IMR-90 (cell line): ENCODE data around the gene C10orf120. TPM values are rescaled to one million over a fixed set of nuclear protein-coding genes. Genes with fewer than 3 reads are reported as not detected.

Source experiments
- ATAC-seq: fragments of 200-7000 bp; cut with Tn5 transposase; 2 replicates; pipeline ENCODE4 v1.9.1; 2020; ENCODE audit warnings: low read depth, mild to moderate bottlenecking, moderate library complexity
- BruUV-seq: library from RNA; stranded (reverse); fragments of 400-500 nt; replicated peaks from 2 replicates; lab custom pipeline; 2021; lab: Mats Ljungman, UMichigan
- CTCF ChIA-PET: fragments of 300-600 bp; formaldehyde crosslinking; extraction: SDS; loops from one replicate; lab custom pipeline; 2021; ENCODE audit warnings: antibody characterized with exemption; lab: Yijun Ruan, JAX
- POLR2A ChIA-PET: fragments of 300-600 bp; sonication (Branson Sonifier 250); formaldehyde crosslinking; loops from one replicate; lab custom pipeline; 2022; ENCODE audit warnings: antibody characterized with exemption; ENCODE audit not compliant: unreplicated experiment; lab: Charles Lee
- DNase-seq: peaks from one replicate; pipeline ENCODE4 v3.0.0; 2013
- H2AFZ ChIP-seq: replicated peaks from 2 replicates; pipeline ENCODE3; 2013; ENCODE audit warnings: low read length, mild to moderate bottlenecking; ENCODE audit not compliant: poor library complexity
- H2AK5ac ChIP-seq: 2 replicates; pipeline ENCODE4 v1.6.1; 2013; ENCODE audit warnings: low read depth, low read length, inconsistent platforms
- H2AK9ac ChIP-seq: replicated peaks from 2 replicates; pipeline ENCODE3; 2013; ENCODE audit warnings: mild to moderate bottlenecking, low read depth, low read length, moderate library complexity; ENCODE audit not compliant: poor library complexity
- H2BK120ac ChIP-seq: 2 replicates; pipeline ENCODE4 v1.6.1; 2013; ENCODE audit warnings: low read depth, low read length, inconsistent platforms
- H2BK15ac ChIP-seq: 3 replicates; pipeline ENCODE4 v1.6.1; 2013; ENCODE audit warnings: low read depth, low read length, inconsistent platforms
- H2BK20ac ChIP-seq: 2 replicates; pipeline ENCODE4 v1.6.1; 2013; ENCODE audit warnings: low read depth, mild to moderate bottlenecking, inconsistent platforms, low read length, moderate library complexity
- H2BK5ac ChIP-seq: 2 replicates; pipeline ENCODE4 v1.6.1; 2013; ENCODE audit warnings: mild to moderate bottlenecking, low read depth, low read length, inconsistent platforms; ENCODE audit not compliant: poor library complexity, severe bottlenecking
- H3K14ac ChIP-seq: replicated peaks from 2 replicates; pipeline ENCODE4 v1.6.1; 2013; ENCODE audit warnings: low read depth, low read length, inconsistent platforms
- H3K18ac ChIP-seq: 2 replicates; pipeline ENCODE4 v1.6.1; 2013; ENCODE audit warnings: low read depth, low read length, control low read depth
- H3K23ac ChIP-seq: 2 replicates; pipeline ENCODE4 v1.6.1; 2013; ENCODE audit warnings: low read depth, low read length, inconsistent platforms
- H3K27ac ChIP-seq: 2 replicates; pipeline ENCODE4 v1.5.1; 2013; ENCODE audit warnings: mild to moderate bottlenecking, control low read depth, low read length; ENCODE audit not compliant: insufficient read depth
- H3K27me3 ChIP-seq: 2 replicates; pipeline ENCODE4 v1.6.1; 2013; ENCODE audit warnings: low read length; ENCODE audit not compliant: control insufficient read depth, insufficient read depth
- H3K36me3 ChIP-seq: 2 replicates; pipeline ENCODE4 v1.6.1; 2013; ENCODE audit warnings: low read length, mixed read lengths; ENCODE audit not compliant: control insufficient read depth, insufficient read depth
- H3K4ac ChIP-seq: 2 replicates; pipeline ENCODE4 v1.6.1; 2013; ENCODE audit warnings: low read depth, low read length, inconsistent platforms
- H3K4me1 ChIP-seq: 2 replicates; pipeline ENCODE4 v1.6.1; 2013; ENCODE audit warnings: low read length, mixed read lengths; ENCODE audit not compliant: control insufficient read depth, insufficient read depth
- H3K4me2 ChIP-seq: 2 replicates; pipeline ENCODE4 v1.6.1; 2013; ENCODE audit warnings: low read depth, mild to moderate bottlenecking, control low read depth, low read length, moderate library complexity
- H3K4me3 ChIP-seq: 2 replicates; pipeline ENCODE4 v1.5.1; 2013; ENCODE audit warnings: low read depth, mild to moderate bottlenecking, control low read depth, low read length, moderate library complexity; ENCODE audit not compliant: insufficient read depth
- H3K56ac ChIP-seq: 2 replicates; pipeline ENCODE4 v1.6.1; 2013; ENCODE audit warnings: low read length, inconsistent platforms; ENCODE audit not compliant: insufficient read depth; ENCODE audit errors: extremely low read depth
- H3K79me1 ChIP-seq, 2 experiments: 2 replicates each; pipeline ENCODE4 v1.6.1; 2013; ENCODE audit warnings: low read length in 2 of 2, inconsistent platforms in 1 of 2, low read depth in 1 of 2
- H3K9ac ChIP-seq: 2 replicates; pipeline ENCODE4 v1.6.1; 2013; ENCODE audit warnings: low read depth, low read length, control low read depth
- H3K9me1 ChIP-seq: 2 replicates; pipeline ENCODE4 v1.6.1; 2013; ENCODE audit warnings: low read length, inconsistent platforms; ENCODE audit not compliant: insufficient read depth
- H3K9me3 ChIP-seq: 2 replicates; pipeline ENCODE4 v1.6.1; 2013; ENCODE audit warnings: low read length; ENCODE audit not compliant: control insufficient read depth, insufficient read depth
- H4K20me1 ChIP-seq: 2 replicates; pipeline ENCODE4 v1.6.1; 2013; ENCODE audit warnings: low read length, inconsistent platforms; ENCODE audit not compliant: insufficient read depth
- H4K5ac ChIP-seq: 2 replicates; pipeline ENCODE4 v1.6.1; 2013; ENCODE audit warnings: mild to moderate bottlenecking, low read depth, low read length, control low read depth
- H4K8ac ChIP-seq, 2 experiments: 2 replicates each; pipeline ENCODE4 v1.6.1; 2013; ENCODE audit warnings: low read depth in 2 of 2, low read length in 2 of 2, control low read depth in 1 of 2, inconsistent platforms in 1 of 2
- H4K91ac ChIP-seq: 2 replicates; pipeline ENCODE4 v1.6.1; 2013; ENCODE audit warnings: low read depth, low read length, inconsistent platforms; ENCODE audit not compliant: insufficient read depth
- BHLHE40 ChIP-seq: fragments of 150-350 bp; IDR thresholded peaks from 2 replicates; pipeline ENCODE4 v1.6.1; 2016; ENCODE audit warnings: mild to moderate bottlenecking, low read depth, low read length
- CEBPB ChIP-seq: IDR thresholded peaks from 2 replicates; pipeline ENCODE4 v1.6.1; 2012; ENCODE audit warnings: low read depth, low read length, improper control_type of control experiment
- CHD1 ChIP-seq: IDR thresholded peaks from 2 replicates; pipeline ENCODE4 v1.6.1; 2012; ENCODE audit warnings: low read depth, low read length, improper control_type of control experiment
- FOS ChIP-seq: fragments of 150-350 bp; IDR thresholded peaks from 2 replicates; pipeline ENCODE4 v1.6.1; 2016; ENCODE audit warnings: low read depth, low read length
- MAFK ChIP-seq: IDR thresholded peaks from 2 replicates; pipeline ENCODE4 v1.6.1; 2012; ENCODE audit warnings: low read depth, low read length, improper control_type of control experiment
- MAZ ChIP-seq: IDR thresholded peaks from 2 replicates; pipeline ENCODE4 v1.6.1; 2012; ENCODE audit warnings: low read depth, mild to moderate bottlenecking, low read length, improper control_type of control experiment, moderate library complexity, borderline replicate concordance
- MXI1 ChIP-seq: IDR thresholded peaks from 2 replicates; pipeline ENCODE4 v1.6.1; 2012; ENCODE audit warnings: low read depth, mild to moderate bottlenecking, low read length, moderate library complexity, borderline replicate concordance
- NFE2L2 ChIP-seq: fragments of 150-350 bp; IDR thresholded peaks from 2 replicates; pipeline ENCODE4 v1.6.1; 2016; ENCODE audit warnings: low read depth, mild to moderate bottlenecking, low read length
- POLR2A ChIP-seq: IDR thresholded peaks from 2 replicates; pipeline ENCODE4 v1.6.1; 2012; ENCODE audit warnings: mild to moderate bottlenecking, low read depth, low read length
- RAD21 ChIP-seq: IDR thresholded peaks from 2 replicates; pipeline ENCODE4 v1.6.1; 2012; ENCODE audit warnings: low read length, improper control_type of control experiment
- RCOR1 ChIP-seq: IDR thresholded peaks from 2 replicates; pipeline ENCODE4 v1.6.1; 2012; ENCODE audit warnings: mild to moderate bottlenecking, low read length, improper control_type of control experiment; ENCODE audit not compliant: insufficient replicate concordance
- RFX5 ChIP-seq: IDR thresholded peaks from 2 replicates; pipeline ENCODE4 v1.8.0; 2012; ENCODE audit warnings: low read depth, mild to moderate bottlenecking, low read length, moderate library complexity
- SMC3 ChIP-seq: fragments of 150-350 bp; IDR thresholded peaks from 2 replicates; pipeline ENCODE4 v1.6.1; 2016; ENCODE audit warnings: low read depth, mild to moderate bottlenecking, antibody characterized with exemption, low read length, moderate library complexity
- WGBS, 2 experiments: methylation state at CpG; one replicate each; pipeline versions ENCODE4 v1.1.5 to v1.1.7; 2013; ENCODE audit warnings: missing lambda C conversion rate in 2 of 2; ENCODE audit not compliant: insufficient read length in 1 of 2; ENCODE audit errors: extremely low coverage in 2 of 2; 5-methylcytosine and 5-hydroxymethylcytosine counted together
- dilution Hi-C: fragments of 300-500 bp; cut with HindIII; formaldehyde crosslinking; loops from one replicate; pipeline ENCODE4 v1.14.3; 2018; ENCODE audit warnings: low sequenced_read_pairs; ENCODE audit not compliant: unreplicated experiment
- in situ Hi-C: fragments of 300-500 bp; cut with MboI; formaldehyde crosslinking; loops from 3 replicates; pipeline ENCODE4 v1.14.3; 2019; ENCODE audit warnings: low sequenced_read_pairs, inconsistent platforms, mixed read lengths
- intact Hi-C: fragments of 100-400 bp; cut with micrococcal nuclease; formaldehyde crosslinking; loops from 2 replicates; pipeline ENCODE4 v1.10.0; 2022
- polyA plus RNA-seq, 3 experiments: library from polyadenylated mRNA; depleted of rRNA; stranded (reverse); fragments of >200 nt; gene quantifications; 2 replicates each; pipeline ENCODE4 v1.2.3, GENCODE V29; 2012; ENCODE audit warnings: low replicate concordance in 1 of 3
- total RNA-seq: library from RNA; depleted of rRNA; stranded (reverse); fragments of >200 nt; gene quantifications from 2 replicates; pipeline ENCODE4 v1.2.3, GENCODE V29; 2012
- TF ChIP-seq, protein P1 (sequence below): fragments of 150-350 bp; IDR thresholded peaks from 2 replicates; pipeline ENCODE4 v1.6.1; 2017; ENCODE audit warnings: mild to moderate bottlenecking, antibody characterized with exemption, low read length, low read depth
- TF ChIP-seq, protein P2 (sequence below): fragments of 150-350 bp; IDR thresholded peaks from 2 replicates; pipeline ENCODE4 v1.6.1; 2016; ENCODE audit warnings: low read depth, mild to moderate bottlenecking, low read length, moderate library complexity, borderline replicate concordance
- TF ChIP-seq, protein P3 (sequence below): conservative IDR thresholded peaks from 2 replicates; pipeline ENCODE4 v1.5.1; 2012; ENCODE audit warnings: mild to moderate bottlenecking, low read depth, low read length, improper control_type of control experiment

Gene C10orf120
- total and polyA plus RNA-seq, 2 of the 4 experiments (the other 2 are of a cell fraction) = not detected

DNA sequence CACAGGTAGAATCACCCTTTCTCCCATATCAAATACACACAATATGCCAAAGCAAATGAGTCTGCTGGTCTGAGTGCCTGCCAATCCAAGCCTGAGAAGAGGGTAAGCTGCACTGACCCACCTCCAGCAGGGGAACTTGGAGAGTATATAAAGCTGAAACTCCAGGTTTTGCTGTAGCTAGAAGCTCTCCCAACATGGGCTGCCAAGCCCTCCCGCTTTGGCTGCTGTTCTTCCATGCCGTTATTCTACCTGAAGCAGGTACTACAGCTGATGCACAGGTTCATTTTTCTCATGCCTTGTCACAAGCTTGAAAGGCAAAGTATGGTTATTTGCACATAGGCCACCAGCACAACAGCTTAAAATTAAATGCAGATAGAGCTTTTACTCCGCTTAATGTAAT lies 21.5 kb upstream of the C10orf120 start:
- Histone ChIP-seq H3K27me3 (no peaks in the 10 kb centered on the region), H3K27ac (no peak overlapping the region), H2AK9ac (no peak overlapping the region), H4K91ac (no peak overlapping the region), H2BK5ac (no peak overlapping the region), H3K18ac (no peak overlapping the region), H3K4me1 (no peaks in the 10 kb centered on the region), H2BK20ac (no peak overlapping the region), H3K4me3 (no peak overlapping the region), H3K79me1 (no peaks in the 10 kb centered on the region), H2AFZ (no peak overlapping the region), H3K9me3 (no peaks in the 10 kb centered on the region), H3K56ac (no peak overlapping the region), H4K20me1 (no peaks in the 10 kb centered on the region), H3K9ac (no peak overlapping the region), H3K4ac (no peak overlapping the region), H2BK15ac (no peak overlapping the region), H2BK120ac (no peak overlapping the region), H3K4me2 (no peak overlapping the region), H3K36me3 (no peaks in the 10 kb centered on the region), H4K8ac (no peak overlapping the region), H3K9me1 (no peaks in the 10 kb centered on the region), H4K5ac (no peak overlapping the region), H2AK5ac (no peak overlapping the region), H3K23ac (no peak overlapping the region), H3K14ac (no peak overlapping the region)
- ChIA-PET CTCF (interaction anchor here (1.4 kb wide), 1 partner anchor 15 kb away, joined by 3 read pairs; no protein-coding TSS in a partner anchor), POLR2A (no interaction called here)
- in situ Hi-C loops (no loop called here), intact Hi-C loops (no loop called here), dilution Hi-C loops (no loop called here)
- WGBS, 2 experiments = no CpG with 5 or more reads among the region's 3 CpGs
- TF ChIP-seq MAFK (no peak), RCOR1 (no peak), SMC3 (no peak), MXI1 (no peak), MAZ (no peak), BHLHE40 (no peak), FOS (no peak), RAD21 (no peak), CHD1 (no peak), NFE2L2 (no peak), POLR2A (no peak), CEBPB (no peak), RFX5 (no peak)
- TF ChIP-seq, protein P1, sequence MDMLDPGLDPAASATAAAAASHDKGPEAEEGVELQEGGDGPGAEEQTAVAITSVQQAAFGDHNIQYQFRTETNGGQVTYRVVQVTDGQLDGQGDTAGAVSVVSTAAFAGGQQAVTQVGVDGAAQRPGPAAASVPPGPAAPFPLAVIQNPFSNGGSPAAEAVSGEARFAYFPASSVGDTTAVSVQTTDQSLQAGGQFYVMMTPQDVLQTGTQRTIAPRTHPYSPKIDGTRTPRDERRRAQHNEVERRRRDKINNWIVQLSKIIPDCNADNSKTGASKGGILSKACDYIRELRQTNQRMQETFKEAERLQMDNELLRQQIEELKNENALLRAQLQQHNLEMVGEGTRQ = no peak
- TF ChIP-seq, protein P2, sequence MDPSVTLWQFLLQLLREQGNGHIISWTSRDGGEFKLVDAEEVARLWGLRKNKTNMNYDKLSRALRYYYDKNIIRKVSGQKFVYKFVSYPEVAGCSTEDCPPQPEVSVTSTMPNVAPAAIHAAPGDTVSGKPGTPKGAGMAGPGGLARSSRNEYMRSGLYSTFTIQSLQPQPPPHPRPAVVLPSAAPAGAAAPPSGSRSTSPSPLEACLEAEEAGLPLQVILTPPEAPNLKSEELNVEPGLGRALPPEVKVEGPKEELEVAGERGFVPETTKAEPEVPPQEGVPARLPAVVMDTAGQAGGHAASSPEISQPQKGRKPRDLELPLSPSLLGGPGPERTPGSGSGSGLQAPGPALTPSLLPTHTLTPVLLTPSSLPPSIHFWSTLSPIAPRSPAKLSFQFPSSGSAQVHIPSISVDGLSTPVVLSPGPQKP = no peak
- TF ChIP-seq, protein P3, sequence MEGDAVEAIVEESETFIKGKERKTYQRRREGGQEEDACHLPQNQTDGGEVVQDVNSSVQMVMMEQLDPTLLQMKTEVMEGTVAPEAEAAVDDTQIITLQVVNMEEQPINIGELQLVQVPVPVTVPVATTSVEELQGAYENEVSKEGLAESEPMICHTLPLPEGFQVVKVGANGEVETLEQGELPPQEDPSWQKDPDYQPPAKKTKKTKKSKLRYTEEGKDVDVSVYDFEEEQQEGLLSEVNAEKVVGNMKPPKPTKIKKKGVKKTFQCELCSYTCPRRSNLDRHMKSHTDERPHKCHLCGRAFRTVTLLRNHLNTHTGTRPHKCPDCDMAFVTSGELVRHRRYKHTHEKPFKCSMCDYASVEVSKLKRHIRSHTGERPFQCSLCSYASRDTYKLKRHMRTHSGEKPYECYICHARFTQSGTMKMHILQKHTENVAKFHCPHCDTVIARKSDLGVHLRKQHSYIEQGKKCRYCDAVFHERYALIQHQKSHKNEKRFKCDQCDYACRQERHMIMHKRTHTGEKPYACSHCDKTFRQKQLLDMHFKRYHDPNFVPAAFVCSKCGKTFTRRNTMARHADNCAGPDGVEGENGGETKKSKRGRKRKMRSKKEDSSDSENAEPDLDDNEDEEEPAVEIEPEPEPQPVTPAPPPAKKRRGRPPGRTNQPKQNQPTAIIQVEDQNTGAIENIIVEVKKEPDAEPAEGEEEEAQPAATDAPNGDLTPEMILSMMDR = no peak
- no peak for ATAC-seq
- no peak for DNase-seq
- BruUV-seq = no TSS peak
